ENCODE results near the gene YWHAQ. TPM values are rescaled to one million over a fixed set of nuclear protein-coding genes. Genes with fewer than 3 reads are reported as not detected.

The YWHAQ gene
- total RNA-seq, 2 experiments from 2014 or later, result 341 to 368 TPM

DNA sequence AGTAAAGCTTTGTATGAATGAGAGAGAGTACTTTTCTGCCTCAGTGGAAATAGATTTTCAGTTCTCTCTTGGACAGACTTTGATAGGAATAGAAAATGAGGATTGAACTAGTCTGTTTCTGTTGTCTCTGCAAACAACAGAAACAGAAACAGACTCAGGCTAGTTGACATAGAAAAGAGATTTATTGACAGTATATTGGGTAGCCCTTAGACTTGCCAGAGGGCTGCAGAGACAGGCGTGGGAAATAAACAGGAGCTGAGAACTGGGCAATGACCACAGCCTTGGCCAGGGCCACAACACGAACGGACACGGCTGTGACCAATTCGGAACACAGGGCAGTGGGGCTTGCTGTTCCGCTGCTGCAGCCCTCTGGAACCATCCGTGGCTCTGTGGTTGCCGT is 30.5 kb upstream of the YWHAQ start:
- H3K27me3 Mint-ChIP-seq, result no peaks in the 10 kb centered on the region
- H3K4me3 Mint-ChIP-seq, result no peak overlapping the region
- peaks cover 28% of the 10 kb centered on the region for H3K4me1 Mint-ChIP-seq (ENCODE audit: low read depth)
- H3K9me3 Mint-ChIP-seq, result no peaks in the 10 kb centered on the region
- no peaks in the 10 kb centered on the region for H3K36me3 Mint-ChIP-seq (ENCODE audit: low read depth)
- ATAC-seq (no peak), DNase-seq (no peak)
- ChIA-PET POLR2A (interaction anchor here (1.8 kb wide), 1 partner anchor 30 kb away, joined by 4 read pairs; the partner anchor contains the start of gene YWHAQ), CTCF (no interaction called here)
- H3K27ac Mint-ChIP-seq, result no peak overlapping the region
- TF ChIP-seq, protein P1, sequence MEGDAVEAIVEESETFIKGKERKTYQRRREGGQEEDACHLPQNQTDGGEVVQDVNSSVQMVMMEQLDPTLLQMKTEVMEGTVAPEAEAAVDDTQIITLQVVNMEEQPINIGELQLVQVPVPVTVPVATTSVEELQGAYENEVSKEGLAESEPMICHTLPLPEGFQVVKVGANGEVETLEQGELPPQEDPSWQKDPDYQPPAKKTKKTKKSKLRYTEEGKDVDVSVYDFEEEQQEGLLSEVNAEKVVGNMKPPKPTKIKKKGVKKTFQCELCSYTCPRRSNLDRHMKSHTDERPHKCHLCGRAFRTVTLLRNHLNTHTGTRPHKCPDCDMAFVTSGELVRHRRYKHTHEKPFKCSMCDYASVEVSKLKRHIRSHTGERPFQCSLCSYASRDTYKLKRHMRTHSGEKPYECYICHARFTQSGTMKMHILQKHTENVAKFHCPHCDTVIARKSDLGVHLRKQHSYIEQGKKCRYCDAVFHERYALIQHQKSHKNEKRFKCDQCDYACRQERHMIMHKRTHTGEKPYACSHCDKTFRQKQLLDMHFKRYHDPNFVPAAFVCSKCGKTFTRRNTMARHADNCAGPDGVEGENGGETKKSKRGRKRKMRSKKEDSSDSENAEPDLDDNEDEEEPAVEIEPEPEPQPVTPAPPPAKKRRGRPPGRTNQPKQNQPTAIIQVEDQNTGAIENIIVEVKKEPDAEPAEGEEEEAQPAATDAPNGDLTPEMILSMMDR (IDR thresholded peaks at IDR 0.05), result no peak
- intact Hi-C loops (cut with micrococcal nuclease), result no loop called here

DNA sequence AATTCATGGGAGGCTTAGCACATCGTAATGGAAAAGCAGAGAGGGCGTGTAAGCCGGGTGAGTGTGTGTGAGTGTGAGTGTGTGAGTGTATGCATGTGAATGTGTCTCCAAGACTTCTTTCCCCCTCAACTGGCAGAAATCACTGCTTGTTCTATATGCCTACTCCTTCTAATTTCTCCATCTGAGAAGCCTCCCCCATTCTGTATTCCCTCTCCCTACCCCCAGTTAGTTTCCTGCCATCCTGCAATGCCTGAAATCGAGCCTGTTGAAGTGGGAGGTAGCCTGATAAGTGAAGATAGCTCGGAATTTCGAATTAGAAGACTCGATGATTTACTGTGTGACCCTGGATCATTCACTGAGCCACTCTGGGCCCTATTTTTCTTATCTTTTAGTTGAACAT is 30.0 kb upstream of the YWHAQ start:
- Mint-ChIP-seq H3K27ac (no peak overlapping the region), H3K4me1 (ENCODE audit: low read depth) (peaks cover 33% of the 10 kb centered on the region), H3K4me3 (no peak overlapping the region), H3K9me3 (no peaks in the 10 kb centered on the region), H3K27me3 (no peaks in the 10 kb centered on the region), H3K36me3 (ENCODE audit: low read depth) (no peaks in the 10 kb centered on the region)
- ChIA-PET CTCF (no interaction called here), POLR2A (interaction anchor here (1.8 kb wide), 1 partner anchor 30 kb away, joined by 4 read pairs; the partner anchor contains the start of gene YWHAQ)
- TF ChIP-seq, protein P1 (IDR thresholded peaks at IDR 0.05), result no peak
- intact Hi-C loops (cut with micrococcal nuclease), result no loop called here
- DNase-seq, result no peak
- no peak for ATAC-seq

DNA sequence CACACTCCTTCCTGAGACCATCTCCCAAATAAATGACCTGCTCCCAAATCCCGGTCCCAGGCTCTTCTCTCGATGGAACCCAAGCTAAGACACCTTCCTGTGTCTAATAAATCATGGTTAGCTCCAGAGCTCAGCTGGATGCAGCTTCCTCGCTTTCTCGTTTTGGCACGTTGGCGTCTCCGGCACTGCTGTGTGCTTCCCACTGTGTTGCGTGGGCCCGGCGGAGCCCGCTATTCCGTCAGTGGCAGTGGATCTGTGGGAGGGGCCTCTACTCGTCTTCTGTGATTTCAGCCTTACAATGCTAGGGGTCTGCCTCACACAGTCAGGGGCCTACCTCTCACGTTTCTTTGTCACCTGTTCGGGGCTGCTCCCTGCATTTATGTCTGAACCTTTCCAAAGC is 29.4 kb upstream of the YWHAQ start:
- intact Hi-C loops (cut with micrococcal nuclease), result no loop called here
- TF ChIP-seq, protein P1 (IDR thresholded peaks at IDR 0.05), result no peak
- H3K9me3 Mint-ChIP-seq, result no peaks in the 10 kb centered on the region
- H3K4me1 Mint-ChIP-seq (ENCODE audit: low read depth), result peaks cover 39% of the 10 kb centered on the region
- no peak for ATAC-seq
- POLR2A ChIA-PET, result interaction anchor here (1.8 kb wide), 1 partner anchor 29 kb away, joined by 4 read pairs; the partner anchor contains the start of gene YWHAQ
- CTCF ChIA-PET, result no interaction called here
- H3K4me3 Mint-ChIP-seq, result no peak overlapping the region
- no peak overlapping the region for H3K27ac Mint-ChIP-seq
- no peaks in the 10 kb centered on the region for H3K27me3 Mint-ChIP-seq
- DNase-seq, result no peak
- H3K36me3 Mint-ChIP-seq (ENCODE audit: low read depth), result no peaks in the 10 kb centered on the region

DNA sequence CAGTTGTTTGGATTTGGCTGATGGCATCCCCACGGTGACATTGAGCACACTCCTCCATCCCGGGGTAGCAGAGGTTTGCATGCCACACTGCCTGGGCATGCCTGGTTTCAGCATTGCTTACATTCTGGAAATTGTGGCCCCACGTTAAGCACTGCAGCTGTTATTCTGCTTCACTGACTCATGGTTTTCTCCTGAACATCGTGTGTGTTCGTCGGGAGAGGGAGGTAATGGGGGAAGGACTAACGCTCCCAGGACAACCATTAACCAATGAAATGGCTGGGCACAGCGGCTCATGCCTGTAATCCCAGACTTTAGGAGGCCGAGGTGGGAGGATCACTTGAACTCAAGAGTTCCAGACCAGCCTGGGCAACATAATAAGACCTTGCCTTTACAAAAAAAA is 28.2 kb upstream of the YWHAQ start:
- Mint-ChIP-seq H3K27ac (no peak overlapping the region), H3K4me3 (no peak overlapping the region), H3K4me1 (ENCODE audit: low read depth) (peaks cover 39% of the 10 kb centered on the region), H3K9me3 (no peaks in the 10 kb centered on the region), H3K36me3 (ENCODE audit: low read depth) (no peaks in the 10 kb centered on the region), H3K27me3 (no peaks in the 10 kb centered on the region)
- intact Hi-C loops (cut with micrococcal nuclease), result loop anchor here (5.0 kb wide), 2 partner anchors 43 to 123 kb away; no protein-coding TSS in a partner anchor
- TF ChIP-seq, protein P1 (IDR thresholded peaks at IDR 0.05), result no peak
- DNase-seq (no peak), ATAC-seq (no peak)
- POLR2A ChIA-PET, result no interaction called here
- CTCF ChIA-PET, result no interaction called here

DNA sequence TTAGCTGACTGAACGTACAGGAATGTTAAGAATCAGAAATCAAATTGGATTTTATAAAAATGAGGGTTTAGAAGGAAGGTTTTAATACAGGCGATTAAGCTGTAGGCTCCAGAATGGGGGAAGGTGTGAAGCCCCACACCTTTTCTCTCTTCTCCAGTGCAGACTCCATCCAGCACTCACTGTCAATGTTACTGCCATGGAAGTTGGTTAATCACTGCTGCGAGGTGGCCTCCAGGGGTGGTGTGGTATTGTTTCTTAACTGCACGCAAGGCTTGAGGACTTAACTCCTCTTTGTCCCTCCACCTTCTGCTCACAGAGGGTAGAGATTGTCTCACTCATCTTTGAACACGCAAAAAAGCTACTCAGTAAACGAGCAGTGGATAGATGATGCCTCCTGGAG is 26.9 kb upstream of the YWHAQ start:
- TF ChIP-seq, protein P1 (IDR thresholded peaks at IDR 0.05), result no peak
- CTCF ChIA-PET, result interaction anchor here (1.1 to 1.6 kb wide), 6 partner anchors 19 to 142 kb away, joined by 3 to 5 read pairs (median 3); no protein-coding TSS in a partner anchor
- no peak overlapping the region for H3K4me3 Mint-ChIP-seq
- intact Hi-C loops (cut with micrococcal nuclease), result loop anchor here (5.0 kb wide), 2 partner anchors 45 to 125 kb away; no protein-coding TSS in a partner anchor
- H3K9me3 Mint-ChIP-seq, result no peaks in the 10 kb centered on the region
- POLR2A ChIA-PET, result interaction anchor here (0.7 to 2.2 kb wide), 6 partner anchors 11 to 46 kb away, joined by 3 to 10 read pairs (median 4); partner anchors contain the start of gene YWHAQ
- no peak for DNase-seq
- H3K27ac Mint-ChIP-seq, result no peak overlapping the region
- peaks cover 26% of the 10 kb centered on the region for H3K4me1 Mint-ChIP-seq (ENCODE audit: low read depth)
- H3K27me3 Mint-ChIP-seq, result no peaks in the 10 kb centered on the region
- ATAC-seq, result no peak
- no peaks in the 10 kb centered on the region for H3K36me3 Mint-ChIP-seq (ENCODE audit: low read depth)

All from activated CD8-positive, alpha-beta T cell treated with anti-CD3 and anti-CD28 coated beads for 36 hours (primary cell).